ENCODE measurements around the gene LINC01488. TPM values are rescaled to one million over a fixed set of nuclear protein-coding genes. Genes with fewer than 3 reads are reported as not detected.

LINC01488 gene
- total RNA-seq, 2 donors from 2014 or later: not detected

GRCh38 chr11:69439651-69440464, 41.6 kb upstream of the LINC01488 start:
- intact Hi-C loops (cut with DNase I): loop anchor here (5.0 kb wide), 1 partner anchor 202 kb away; the partner anchor contains the start of gene CCND1
- no peak for TF ChIP-seq CTCF (IDR thresholded peaks at IDR 0.05)
- no peak overlapping the region for H3K9ac ChIP-seq (ENCODE audit: low read depth in 2 of 2, low read length in 2 of 2)
- H3K4me3 ChIP-seq: no peak overlapping the region
- no peaks in the 10 kb centered on the region for H3K36me3 ChIP-seq
- H3K4me1 ChIP-seq: peaks cover 12% of the 10 kb centered on the region
- no peaks in the 10 kb centered on the region for H3K9me3 ChIP-seq
- no peak overlapping the region for H3K27ac ChIP-seq
- H3K27me3 ChIP-seq: no peaks in the 10 kb centered on the region
- no peak for DNase-seq

GRCh38 chr11:69440876-69441275, 40.6 kb upstream of the LINC01488 start:
- Histone ChIP-seq H3K4me1 (peaks cover 12% of the 10 kb centered on the region), H3K9me3 (no peaks in the 10 kb centered on the region), H3K9ac (ENCODE audit: low read depth in 2 of 2, low read length in 2 of 2) (no peak overlapping the region), H3K4me3 (no peak overlapping the region), H3K36me3 (no peaks in the 10 kb centered on the region), H3K27me3 (no peaks in the 10 kb centered on the region), H3K27ac (no peak overlapping the region)
- no peak for TF ChIP-seq CTCF (IDR thresholded peaks at IDR 0.05)
- intact Hi-C loops (cut with DNase I): loop anchor here (5.0 kb wide), 1 partner anchor 201 kb away; the partner anchor contains the start of gene CCND1
- DNase-seq: no peak

GRCh38 chr11:69442012-69442806, 39.3 kb upstream of the LINC01488 start:
- intact Hi-C loops (cut with DNase I): loop anchor here (5.0 kb wide), 1 partner anchor 200 kb away; the partner anchor contains the start of gene CCND1
- H3K9ac ChIP-seq (ENCODE audit: low read depth in 2 of 2, low read length in 2 of 2): peak overlapping the region in 1 of 2 donors; percentile 32
- peaks cover 12% of the 10 kb centered on the region for H3K4me1 ChIP-seq
- no peak overlapping the region for H3K4me3 ChIP-seq
- no peaks in the 10 kb centered on the region for H3K27me3 ChIP-seq
- no peaks in the 10 kb centered on the region for H3K9me3 ChIP-seq
- H3K36me3 ChIP-seq: no peaks in the 10 kb centered on the region
- H3K27ac ChIP-seq: peak overlapping the region; percentile 52
- TF ChIP-seq CTCF (IDR thresholded peaks at IDR 0.05): no peak
- DNase-seq: no peak

- Histone ChIP-seq H3K27ac (peak overlapping the region; percentile 52), H3K9me3 (no peaks in the 10 kb centered on the region), H3K9ac (ENCODE audit: low read depth in 2 of 2, low read length in 2 of 2) (peak overlapping the region in 1 of 2 donors; percentile 32), H3K4me1 (peaks cover 12% of the 10 kb centered on the region), H3K36me3 (no peaks in the 10 kb centered on the region), H3K27me3 (no peaks in the 10 kb centered on the region), H3K4me3 (no peak overlapping the region)
- DNase-seq: peak; percentile 29
- intact Hi-C loops (cut with DNase I): loop anchor here (5.0 kb wide), 1 partner anchor 200 kb away; the partner anchor contains the start of gene CCND1
- no peak for TF ChIP-seq CTCF (IDR thresholded peaks at IDR 0.05)
Measured at GRCh38 chr11:69442807-69443137, 38.7 kb upstream of the LINC01488 start.

- intact Hi-C loops (cut with DNase I): loop anchor here (5.0 kb wide), 1 partner anchor 199 kb away; the partner anchor contains the start of gene CCND1
- H3K4me1 ChIP-seq: peaks cover 12% of the 10 kb centered on the region
- no peaks in the 10 kb centered on the region for H3K36me3 ChIP-seq
- no peaks in the 10 kb centered on the region for H3K27me3 ChIP-seq
- H3K4me3 ChIP-seq: peak overlapping the region; percentile 20
- H3K9ac ChIP-seq (ENCODE audit: low read depth in 2 of 2, low read length in 2 of 2): peak overlapping the region; percentile 53 to 73
- DNase-seq: peak; percentile 94
- H3K9me3 ChIP-seq: no peaks in the 10 kb centered on the region
- no peak for TF ChIP-seq CTCF (IDR thresholded peaks at IDR 0.05)
- peak overlapping the region; percentile 52 for H3K27ac ChIP-seq
Measured at GRCh38 chr11:69443138-69443967, 38.1 kb upstream of the LINC01488 start.
